HEK293T (cell line): ENCODE measurements around the gene SLC35A3.
"Not testable (repeated sequence)": the region's sequence is repeated elsewhere in the genome, so short reads cannot be mapped to it uniquely, and the experiment has no call there.

Experiments
- CTCF ChIA-PET: fragments of 350-600 bp; formaldehyde crosslinking; extraction: SDS; loops from one replicate; lab custom pipeline; 2021; ENCODE audit warnings: antibody characterized with exemption, inconsistent platforms; lab: Yijun Ruan, JAX
- POLR2A ChIA-PET: fragments of 350-600 bp; formaldehyde crosslinking; extraction: SDS; loops from one replicate; lab custom pipeline; 2020; ENCODE audit warnings: antibody characterized with exemption, inconsistent platforms; lab: Yijun Ruan, JAX
- DNase-seq: peaks from one replicate; pipeline ENCODE4 v3.0.0; 2012; ENCODE audit warnings: mixed read lengths; ENCODE audit errors: extremely low spot score
- ARNT ChIP-seq: fragments of 450-650 bp; IDR thresholded peaks from 2 replicates; pipeline ENCODE4 v1.6.1; 2017; ENCODE audit warnings: mild to moderate bottlenecking
- BHLHE40 ChIP-seq: fragments of 450-650 bp; IDR thresholded peaks from 2 replicates; pipeline ENCODE4 v1.6.1; 2016; ENCODE audit warnings: mild to moderate bottlenecking, moderate library complexity, borderline replicate concordance
- CTBP1 ChIP-seq: fragments of 450-650 bp; IDR thresholded peaks from 2 replicates; pipeline ENCODE4 v1.6.1; 2016; ENCODE audit warnings: borderline replicate concordance
- ELF4 ChIP-seq: fragments of 450-650 bp; IDR thresholded peaks from 2 replicates; pipeline ENCODE4 v1.6.1; 2017; ENCODE audit warnings: antibody characterized with exemption
- FOXA1 ChIP-seq: fragments of 450-650 bp; IDR thresholded peaks from 2 replicates; pipeline ENCODE4 v1.6.1; 2016; ENCODE audit warnings: mild to moderate bottlenecking
- FOXK2 ChIP-seq: fragments of 450-650 bp; IDR thresholded peaks from 2 replicates; pipeline ENCODE4 v1.6.1; 2016; ENCODE audit warnings: mild to moderate bottlenecking
- FOXM1 ChIP-seq: fragments of 450-650 bp; IDR thresholded peaks from 2 replicates; pipeline ENCODE4 v1.6.1; 2017; ENCODE audit warnings: mild to moderate bottlenecking, borderline replicate concordance
- HDGF ChIP-seq: fragments of 450-650 bp; IDR thresholded peaks from 2 replicates; pipeline ENCODE4 v1.6.1; 2017; ENCODE audit warnings: antibody characterized with exemption, borderline replicate concordance
- L3MBTL2 ChIP-seq: fragments of 450-650 bp; conservative IDR thresholded peaks from 2 replicates; pipeline ENCODE4 v1.6.1; 2016; ENCODE audit warnings: mild to moderate bottlenecking
- LEF1 ChIP-seq: fragments of 450-650 bp; IDR thresholded peaks from 2 replicates; pipeline ENCODE4 v1.6.1; 2017; ENCODE audit warnings: mild to moderate bottlenecking, borderline replicate concordance
- NFRKB ChIP-seq: fragments of 450-650 bp; IDR thresholded peaks from 2 replicates; pipeline ENCODE4 v1.6.1; 2016; ENCODE audit warnings: mild to moderate bottlenecking, moderate library complexity
- PKNOX1 ChIP-seq: fragments of 450-650 bp; IDR thresholded peaks from 2 replicates; pipeline ENCODE4 v1.6.1; 2016
- SP1 ChIP-seq: fragments of 450-650 bp; IDR thresholded peaks from 2 replicates; pipeline ENCODE4 v1.6.1; 2017
- SUZ12 ChIP-seq: fragments of 450-650 bp; IDR thresholded peaks from 2 replicates; pipeline ENCODE4 v1.6.1; 2016; ENCODE audit warnings: mild to moderate bottlenecking
- TARDBP ChIP-seq: fragments of 450-650 bp; IDR thresholded peaks from 2 replicates; pipeline ENCODE4 v1.6.1; 2016
- ZNF384 ChIP-seq: fragments of 450-650 bp; IDR thresholded peaks from 2 replicates; pipeline ENCODE4 v1.6.1; 2016

SLC35A3 gene

GRCh38 chr1:99944192-99944591, 25.6 kb upstream of the SLC35A3 start:
- ChIA-PET POLR2A (interaction anchor here (1.5 kb wide), 1 partner anchor 26 kb away, joined by 6 read pairs; the partner anchor contains the start of gene SLC35A3), CTCF (no interaction called here)
- no peak for TF ChIP-seq BHLHE40
- no peak for TF ChIP-seq CTBP1
- no peak for TF ChIP-seq FOXA1
- TF ChIP-seq SUZ12: no peak
- TF ChIP-seq ELF4: no peak
- no peak for TF ChIP-seq PKNOX1
- no peak for TF ChIP-seq LEF1
- no peak for TF ChIP-seq FOXK2
- no peak for TF ChIP-seq ZNF384
- no peak for TF ChIP-seq SP1
- TF ChIP-seq HDGF: no peak
- TF ChIP-seq TARDBP: no peak
- TF ChIP-seq L3MBTL2: no peak
- no peak for DNase-seq

- POLR2A ChIA-PET: interaction anchor here (1.1 kb wide), 1 partner anchor 25 kb away, joined by 3 read pairs; the partner anchor contains the start of gene SLC35A3
- TF ChIP-seq PKNOX1 (no peak), L3MBTL2 (no peak), ARNT (no peak), SP1 (no peak), FOXM1 (no peak), TARDBP (no peak), NFRKB (no peak), HDGF (no peak), FOXK2 (no peak), FOXA1 (no peak), BHLHE40 (no peak), ZNF384 (no peak)
- CTCF ChIA-PET: no interaction called here
- no peak for DNase-seq
These were observed 24.6 kb upstream of the SLC35A3 start for GRCh38 chr1:99945174-99945573.

- no peak for DNase-seq
- TF ChIP-seq SP1 (no peak), SUZ12 (no peak), TARDBP (no peak), HDGF (no peak), FOXM1 (no peak), BHLHE40 (no peak), NFRKB (no peak), L3MBTL2 (no peak), CTBP1 (no peak), ELF4 (no peak), ZNF384 (no peak), FOXA1 (no peak), FOXK2 (no peak)
- POLR2A ChIA-PET: no interaction called here
- CTCF ChIA-PET: no interaction called here
These were observed 19.3 kb upstream of the SLC35A3 start for GRCh38 chr1:99950486-99950885.

GRCh38 chr1:99952522-99952921, 17.3 kb upstream of the SLC35A3 start:
- POLR2A ChIA-PET: interaction anchor here (1.1 kb wide), 1 partner anchor 17 kb away, joined by 5 read pairs; the partner anchor contains the start of gene SLC35A3
- TF ChIP-seq NFRKB (no peak), HDGF (no peak), SUZ12 (no peak)
- DNase-seq: no peak
- CTCF ChIA-PET: no interaction called here

GRCh38 chr1:99955375-99955774, 14.4 kb upstream of the SLC35A3 start:
- ChIA-PET CTCF (no interaction called here), POLR2A (no interaction called here)
- TF ChIP-seq FOXA1: no peak
- no peak for TF ChIP-seq SUZ12
- TF ChIP-seq NFRKB: no peak
- TF ChIP-seq BHLHE40: no peak
- no peak for TF ChIP-seq ZNF384
- TF ChIP-seq LEF1: no peak
- TF ChIP-seq ARNT: no peak
- TF ChIP-seq HDGF: no peak
- no peak for TF ChIP-seq ELF4
- no peak for TF ChIP-seq CTBP1
- no peak for DNase-seq

- ChIA-PET CTCF (no interaction called here), POLR2A (no interaction called here)
- no peak for DNase-seq
- TF ChIP-seq ZNF384 (no peak), FOXM1 (no peak), NFRKB (no peak), FOXK2 (no peak), ELF4 (no peak), TARDBP (no peak), PKNOX1 (no peak)
These were observed 13.0 kb upstream of the SLC35A3 start for GRCh38 chr1:99956755-99957154.

- ChIA-PET POLR2A (interaction anchor here (2.8 kb wide), 1 partner anchor 12 kb away, joined by 18 read pairs; the partner anchor contains the start of gene SLC35A3), CTCF (no interaction called here)
- DNase-seq: no peak
- no peak for TF ChIP-seq FOXK2
- TF ChIP-seq ELF4: no peak
- TF ChIP-seq BHLHE40: no peak
- no peak for TF ChIP-seq LEF1
- TF ChIP-seq FOXA1: no peak
- no peak for TF ChIP-seq L3MBTL2
- no peak for TF ChIP-seq NFRKB
- no peak for TF ChIP-seq PKNOX1
- no peak for TF ChIP-seq SUZ12
These were observed 12.0 kb upstream of the SLC35A3 start for GRCh38 chr1:99957818-99958217.

GRCh38 chr1:99959189-99959705, 10.5 kb upstream of the SLC35A3 start:
- CTCF ChIA-PET: not testable (repeated sequence)
- POLR2A ChIA-PET: interaction anchor here (2.8 kb wide), 1 partner anchor 10 kb away, joined by 18 read pairs; the partner anchor contains the start of gene SLC35A3

GRCh38 chr1:99960260-99960659, 9.5 kb upstream of the SLC35A3 start:
- DNase-seq, POLR2A ChIA-PET, CTCF ChIA-PET: not testable (repeated sequence)

More at GRCh38 chr1:99959189-99959705, 10.5 kb upstream of the SLC35A3 start:
- DNase-seq: not testable (repeated sequence)
